ENCODE data around the gene H2AZ1.
"Not testable (repeated sequence)": the region's sequence is repeated elsewhere in the genome, so short reads cannot be mapped to it uniquely, and the experiment has no call there.

Gene H2AZ1

DNA sequence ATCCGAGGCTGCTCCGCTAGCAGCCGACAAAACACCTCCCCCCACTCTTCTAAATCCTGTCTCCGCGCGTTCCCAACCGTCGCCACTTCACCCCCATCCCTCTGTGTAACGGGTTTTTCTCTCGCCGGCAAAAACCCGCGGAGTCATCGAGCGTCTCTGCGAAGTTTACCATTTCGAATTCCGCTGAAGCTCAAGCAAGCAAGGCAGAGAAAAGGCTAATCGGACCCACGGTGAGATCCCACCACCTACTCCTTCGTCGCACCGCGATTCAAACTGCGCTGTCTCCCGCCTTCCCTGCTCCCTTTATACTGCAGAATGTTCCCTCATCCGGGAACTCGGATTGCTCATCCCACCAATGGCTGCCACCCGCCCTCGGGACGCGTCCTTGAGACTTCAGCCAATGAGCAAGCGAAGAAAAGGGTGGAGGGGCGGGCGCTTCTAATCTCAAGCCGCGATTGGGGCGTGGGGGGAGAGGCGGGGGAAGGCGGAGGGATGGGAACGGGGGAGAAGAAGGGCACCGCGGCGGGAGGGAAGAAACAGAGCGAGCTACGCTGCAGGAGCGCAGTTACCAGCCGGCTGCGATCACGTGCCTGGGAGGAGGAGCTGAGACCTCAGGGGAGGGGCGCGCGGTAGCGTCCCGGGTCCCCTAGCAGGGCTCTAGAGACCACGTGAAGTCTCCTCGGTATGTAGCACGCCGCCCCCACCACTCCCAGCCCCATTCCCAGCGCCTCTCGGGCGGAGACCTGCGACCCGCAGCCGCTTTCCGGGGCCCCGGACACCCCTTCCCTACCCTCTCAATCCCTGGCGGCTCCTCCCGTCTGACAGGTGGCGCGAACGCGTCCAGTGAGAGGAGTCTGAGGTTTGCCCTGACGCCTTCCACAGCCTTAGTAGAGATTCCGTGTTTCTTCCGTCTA, at the start of gene H2AZ1:
Gene H2AZ1 (minus strand): TSS at position 277 of the 914 bp plus-strand sequence. CDS start 105 bp downstream, at position 172.
- DNase-seq (ENCODE audit: low spot score): peak; percentile 100

DNA sequence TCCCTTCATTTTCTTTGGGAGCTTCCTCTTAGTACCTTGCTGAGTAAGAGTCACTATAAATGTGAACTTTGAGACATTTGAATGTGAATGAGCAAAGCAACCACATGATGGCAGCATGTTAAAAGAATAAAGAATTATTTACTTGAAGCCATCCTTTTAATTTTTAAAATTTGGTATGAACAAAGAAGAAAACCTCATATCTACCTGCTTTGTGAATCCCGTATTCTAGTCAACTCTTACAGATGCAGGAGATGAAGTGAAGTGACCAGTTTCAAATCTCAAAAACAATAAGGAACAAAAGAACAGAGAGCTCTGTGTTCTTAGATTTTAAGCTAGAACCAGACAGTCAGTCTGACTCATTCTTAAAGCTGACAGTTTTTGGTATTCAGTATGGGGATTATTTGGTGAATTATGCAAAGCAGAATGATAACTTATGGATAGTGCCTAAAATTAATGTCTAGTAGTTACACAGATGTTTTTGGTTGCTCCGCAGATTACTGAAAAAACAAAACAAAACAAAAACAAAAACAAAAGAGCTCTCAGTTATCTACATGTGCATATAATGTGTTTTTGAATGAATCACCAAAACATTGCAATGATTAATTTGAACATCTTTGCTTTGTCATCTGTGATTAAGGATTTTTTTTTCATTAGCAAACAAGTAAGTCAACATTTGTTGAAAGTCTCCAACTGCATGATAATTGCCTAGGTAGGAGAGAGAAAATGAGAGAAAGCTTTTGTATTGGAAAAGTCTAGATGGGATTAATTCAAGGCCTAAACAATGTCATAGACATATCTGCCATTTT, 48.2 kb upstream of the H2AZ1 start:
- DNase-seq (ENCODE audit: low spot score): peak; percentile 92

DNA sequence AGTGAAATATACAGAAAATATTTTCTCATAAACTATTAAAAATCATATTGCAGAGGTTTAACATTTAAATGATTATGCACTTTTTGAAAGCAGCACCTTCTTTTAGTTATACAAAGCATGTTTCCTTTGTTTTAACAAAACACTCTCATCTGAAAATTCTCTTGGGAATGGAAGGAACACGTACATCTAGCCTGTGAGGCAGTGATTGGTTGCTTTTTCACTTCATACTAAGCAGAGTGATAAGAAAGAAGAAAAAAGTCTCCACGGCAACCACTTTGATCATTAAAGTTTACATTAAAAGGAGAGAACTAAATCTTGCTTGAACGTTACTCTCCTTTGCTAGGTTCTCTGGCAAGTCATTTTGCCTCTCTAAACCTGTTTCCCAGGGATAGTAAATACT, 41.7 kb upstream of the H2AZ1 start:
- DNase-seq (ENCODE audit: low spot score): no peak

DNA sequence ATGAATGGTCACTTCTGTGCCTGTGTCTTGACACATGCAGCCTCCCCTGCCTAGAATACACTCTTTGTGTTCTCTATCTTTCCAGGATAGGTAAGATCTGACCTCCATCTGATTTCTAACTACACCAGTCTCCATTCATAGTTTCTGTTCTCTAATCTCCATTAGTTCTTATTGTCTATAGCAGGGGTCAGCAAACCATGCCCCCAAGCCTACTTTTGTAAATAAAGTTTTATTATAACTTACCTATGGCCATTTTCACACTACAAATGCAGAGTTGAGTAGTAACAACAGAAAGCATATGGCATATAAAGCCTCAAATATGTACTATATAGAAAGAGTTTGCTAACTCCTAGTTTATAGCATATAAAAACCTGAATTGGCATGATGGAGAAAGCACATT, 37.6 kb upstream of the H2AZ1 start:
- peak; percentile 46 for DNase-seq (ENCODE audit: low spot score)

DNA sequence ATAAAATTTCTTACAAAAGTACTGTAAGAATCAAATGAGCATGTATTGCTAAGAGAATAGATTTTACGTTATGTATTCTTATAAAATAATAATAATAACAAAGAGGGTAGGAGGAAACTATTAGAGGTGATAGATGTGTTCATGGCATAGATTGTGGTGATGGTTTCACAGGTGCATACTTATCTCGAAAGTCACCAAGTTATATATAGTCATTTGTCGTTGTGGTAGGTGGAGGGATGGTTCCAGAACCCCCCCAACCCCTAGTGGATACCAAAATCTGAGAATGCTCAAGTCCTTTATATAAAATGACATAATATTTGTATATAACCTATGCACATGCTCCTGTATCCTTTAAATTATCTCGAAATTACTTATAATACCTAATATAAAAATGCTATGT, 36.7 kb upstream of the H2AZ1 start:
- no peak for DNase-seq (ENCODE audit: low spot score)

DNA sequence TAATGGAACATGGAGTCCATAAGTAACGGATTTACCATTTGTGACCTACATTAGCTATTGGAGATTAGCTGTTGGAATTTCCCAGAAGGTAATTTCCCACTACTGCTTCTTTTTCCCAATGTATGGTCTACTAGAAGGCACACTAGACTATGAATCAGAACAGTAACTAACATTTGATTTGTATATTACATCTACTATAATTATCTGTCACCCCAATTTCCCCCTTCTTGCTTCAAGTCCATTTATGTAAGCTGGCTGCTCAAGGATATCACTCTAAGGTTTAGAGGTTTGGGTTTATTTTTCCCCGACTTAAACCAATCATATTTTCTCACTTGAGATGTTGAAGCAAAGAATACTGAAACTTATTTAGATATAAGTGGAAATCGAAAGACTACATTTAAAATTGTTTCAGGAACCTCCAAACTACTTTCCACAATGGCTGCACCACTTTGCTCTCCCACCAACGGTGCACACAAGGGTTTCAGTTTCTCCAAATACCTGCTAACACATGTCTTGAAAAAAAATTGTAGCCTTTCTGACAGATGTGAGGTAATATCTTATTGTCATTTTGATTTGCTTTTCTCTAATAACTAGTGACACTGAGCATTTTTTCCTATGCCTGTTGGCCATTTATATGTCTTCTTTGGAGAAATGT, 33.3 kb upstream of the H2AZ1 start:
- DNase-seq (ENCODE audit: low spot score): no peak

DNA sequence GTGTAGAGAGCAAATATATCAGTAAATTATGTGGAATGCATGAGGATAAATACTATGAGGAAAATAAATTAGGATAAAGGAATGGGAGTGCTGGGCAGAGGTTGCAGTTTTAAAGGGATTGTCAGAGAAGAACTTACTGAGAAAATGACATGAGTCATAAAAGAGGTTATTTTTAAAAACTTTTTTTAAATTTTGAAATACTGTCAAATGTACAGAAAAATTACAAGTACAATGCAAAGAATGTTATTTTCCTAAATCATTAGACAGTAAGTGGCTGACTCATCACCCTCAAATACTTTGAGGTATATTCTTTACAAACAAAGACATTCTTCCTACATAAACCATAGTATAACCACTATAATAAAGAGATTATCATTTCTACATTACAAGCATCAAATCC, 29.8 kb upstream of the H2AZ1 start:
- DNase-seq (ENCODE audit: low spot score): no peak

DNA sequence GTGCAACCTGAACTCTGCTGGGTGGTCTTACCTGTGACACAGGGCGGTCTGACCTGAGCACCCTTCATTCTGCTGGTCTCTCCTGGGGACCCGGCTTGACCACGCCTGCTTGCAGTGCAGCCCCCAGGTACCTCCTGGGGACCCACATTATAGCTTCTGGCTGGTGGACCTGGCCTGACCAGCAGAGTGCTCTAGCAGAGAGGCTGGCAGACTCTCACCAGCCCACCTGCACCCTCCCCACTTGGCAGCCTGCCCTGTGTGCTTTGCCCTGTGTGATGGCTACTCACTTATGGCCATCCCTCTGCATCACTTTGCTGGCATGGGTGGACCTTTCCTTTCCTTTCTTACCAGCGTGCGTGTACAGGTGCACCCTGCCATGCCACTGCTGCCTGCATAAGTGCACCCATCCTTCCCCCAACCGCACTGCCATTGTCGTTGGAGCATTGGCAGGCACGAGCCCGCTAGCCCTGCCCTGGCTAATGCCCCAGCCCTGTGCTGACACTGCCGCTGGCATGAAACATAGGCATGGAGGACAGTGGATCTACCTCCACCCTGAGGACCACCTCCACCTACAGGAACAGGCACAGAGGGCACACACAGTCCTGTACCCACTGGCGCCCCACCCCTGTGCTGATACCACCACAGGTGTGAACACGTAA, 21.5 kb upstream of the H2AZ1 start:
- no peak for DNase-seq (ENCODE audit: low spot score)

DNA sequence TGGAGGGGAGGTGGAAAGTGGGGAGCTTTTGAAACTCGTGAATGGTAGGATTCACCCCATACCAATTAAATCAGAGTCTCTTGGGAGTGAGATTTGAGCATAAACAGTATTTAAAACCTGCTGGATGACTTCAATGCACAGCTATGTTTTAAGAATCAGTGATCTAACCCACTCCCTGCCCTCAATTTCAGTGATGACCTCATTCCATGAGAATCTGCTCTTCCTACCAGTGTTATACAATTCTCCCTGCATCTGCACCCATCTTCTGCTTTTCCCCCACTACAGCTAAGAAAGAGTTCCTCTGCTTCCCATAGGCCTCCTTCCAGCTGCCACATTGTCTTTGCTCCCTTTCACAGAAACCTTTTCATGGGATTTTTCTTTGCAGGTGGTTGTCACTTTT, 18.3 kb upstream of the H2AZ1 start:
- DNase-seq (ENCODE audit: low spot score): no peak

DNA sequence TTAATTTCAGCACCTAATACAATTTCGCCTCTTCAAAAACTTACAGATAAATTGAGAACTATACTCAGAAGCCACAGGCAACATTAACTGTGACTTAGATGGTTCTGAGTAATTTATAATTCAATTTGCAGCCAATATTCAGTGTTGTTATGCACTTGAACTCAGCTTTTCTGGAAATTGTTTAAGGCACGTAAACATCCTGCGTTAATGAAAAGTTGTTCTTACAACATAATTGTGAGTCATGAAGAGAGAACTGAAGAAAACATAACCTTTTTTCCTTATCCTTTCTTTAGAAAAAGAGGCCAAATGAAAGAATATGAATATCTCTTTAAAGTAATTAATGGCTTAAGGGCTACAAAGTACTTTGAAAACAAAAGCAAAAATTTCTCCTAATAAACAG, 16.6 kb upstream of the H2AZ1 start:
- DNase-seq (ENCODE audit: low spot score): no peak

DNA sequence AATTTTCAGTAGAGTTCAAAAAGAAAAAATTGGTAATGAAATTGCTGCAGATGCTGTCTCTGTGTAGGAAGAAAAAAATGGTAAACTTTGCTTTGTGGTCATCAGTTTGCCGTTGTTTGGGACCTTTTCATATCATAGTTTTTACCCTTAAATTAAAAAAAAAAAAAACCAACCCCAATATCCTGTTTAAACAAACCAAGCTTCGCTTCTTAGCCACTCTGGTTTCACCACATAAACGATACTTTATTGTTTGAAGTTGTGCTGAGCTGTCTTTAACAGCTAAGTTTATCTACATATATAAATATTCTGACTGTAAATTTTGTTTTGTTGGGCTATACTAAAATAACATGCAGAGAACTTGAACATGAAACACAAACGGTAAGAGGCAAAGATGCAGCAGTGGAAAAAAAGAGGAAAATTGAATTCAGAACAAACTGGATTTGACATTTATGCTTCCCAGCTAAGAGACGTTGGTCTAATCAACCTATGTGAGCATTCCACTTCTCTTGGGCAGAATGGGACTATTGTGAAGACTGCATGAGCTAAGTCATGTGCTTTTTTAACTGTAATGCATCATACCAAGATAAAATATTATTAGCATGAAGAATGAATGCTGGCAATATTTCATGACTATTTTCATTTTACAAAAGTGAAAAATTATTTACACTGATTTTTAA, 15.7 kb upstream of the H2AZ1 start:
- peak; percentile 91 for DNase-seq (ENCODE audit: low spot score)

DNA sequence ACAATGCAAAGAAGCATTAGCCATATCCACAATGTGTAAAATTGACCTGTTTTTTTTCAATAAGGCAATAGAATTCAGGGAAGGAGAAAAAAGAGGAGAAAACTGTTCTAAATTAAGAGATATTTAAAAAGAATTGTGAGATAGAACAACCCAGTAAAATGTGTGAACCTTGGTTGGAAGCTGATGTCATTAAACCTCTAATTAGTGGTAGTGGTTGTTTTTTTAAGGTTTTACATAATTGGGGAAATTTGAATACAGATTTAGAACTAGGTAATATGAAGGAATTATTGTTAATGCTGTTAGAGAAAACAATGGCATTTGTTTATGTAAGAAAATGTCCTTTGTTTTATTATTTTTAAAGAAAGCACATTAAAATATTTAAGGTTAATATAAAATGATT, 15.1 kb upstream of the H2AZ1 start:
- no peak for DNase-seq (ENCODE audit: low spot score)

DNA sequence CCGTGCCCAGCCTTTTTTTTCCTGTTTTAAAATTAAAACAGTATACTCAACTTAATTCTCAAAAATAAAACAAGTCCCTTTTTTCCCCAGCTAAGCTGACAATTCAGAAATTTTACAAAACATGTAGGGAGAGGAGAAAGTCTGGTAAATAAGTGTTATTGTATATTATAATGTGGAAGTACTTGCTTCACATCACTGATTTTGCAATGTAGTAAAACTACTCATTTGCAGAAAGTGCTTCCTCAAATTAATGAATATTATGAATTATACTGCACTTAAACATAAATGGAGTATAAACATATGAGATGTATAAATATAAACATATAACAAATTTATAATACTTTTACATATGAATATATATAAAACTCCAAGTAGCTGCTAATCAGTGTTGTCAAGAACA, 11.6 kb upstream of the H2AZ1 start:
- DNase-seq (ENCODE audit: low spot score): no peak

DNA sequence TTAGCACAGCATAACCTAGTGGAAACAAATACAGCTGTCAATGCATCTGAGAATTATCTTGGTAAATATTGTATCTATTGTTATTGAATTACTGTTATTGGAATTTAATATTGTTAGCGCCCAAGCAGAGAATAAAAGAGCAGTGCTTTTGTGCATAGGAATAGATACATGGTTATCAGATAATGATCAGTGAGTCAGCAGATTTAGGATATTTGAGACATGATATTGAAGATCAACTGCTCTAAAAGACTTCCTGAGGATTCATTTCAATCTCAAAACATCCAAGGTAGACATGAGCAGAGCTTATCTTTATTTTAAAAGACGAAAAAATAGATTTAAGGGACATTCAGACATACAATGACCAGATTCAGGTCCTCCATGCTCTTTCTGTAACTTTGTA, 10.6 kb upstream of the H2AZ1 start:
- DNase-seq (ENCODE audit: low spot score): no peak

DNA sequence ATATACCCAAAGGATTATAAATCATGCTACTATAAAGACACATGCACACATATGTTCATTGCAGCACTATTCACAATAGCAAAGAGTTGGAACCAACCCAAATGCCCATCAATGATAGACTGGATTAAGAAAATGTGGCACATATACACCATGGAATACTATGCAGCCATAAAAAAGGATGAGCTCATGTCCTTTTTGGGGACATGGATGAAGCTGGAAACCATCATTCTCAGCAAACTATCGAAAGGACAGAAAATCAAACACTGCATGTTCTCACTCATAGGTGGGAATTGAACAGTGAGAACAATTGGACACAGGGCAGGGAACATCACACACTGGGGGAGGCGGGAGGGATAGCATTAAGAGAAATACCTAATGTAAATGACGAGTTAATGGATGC, 8.1 kb upstream of the H2AZ1 start:
- not testable (repeated sequence) for DNase-seq (ENCODE audit: low spot score)

DNA sequence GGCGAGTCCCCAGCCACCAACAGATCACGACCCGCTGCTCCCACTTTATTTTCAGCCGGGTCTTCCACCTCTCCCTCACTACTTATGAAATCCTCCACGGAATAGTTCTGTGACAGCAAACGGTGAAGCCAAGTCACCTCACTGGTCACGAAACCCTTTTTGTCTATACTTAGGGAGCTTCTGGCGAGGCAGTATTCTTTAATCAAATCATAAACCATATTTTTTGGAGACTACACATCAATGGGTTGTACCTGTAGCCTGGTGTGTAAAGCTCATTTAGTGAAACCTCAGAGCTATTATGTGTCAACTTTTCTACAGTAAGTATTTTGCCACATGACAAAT, 809 bp upstream of the H2AZ1 start:
- no peak for DNase-seq (ENCODE audit: low spot score)

DNA sequence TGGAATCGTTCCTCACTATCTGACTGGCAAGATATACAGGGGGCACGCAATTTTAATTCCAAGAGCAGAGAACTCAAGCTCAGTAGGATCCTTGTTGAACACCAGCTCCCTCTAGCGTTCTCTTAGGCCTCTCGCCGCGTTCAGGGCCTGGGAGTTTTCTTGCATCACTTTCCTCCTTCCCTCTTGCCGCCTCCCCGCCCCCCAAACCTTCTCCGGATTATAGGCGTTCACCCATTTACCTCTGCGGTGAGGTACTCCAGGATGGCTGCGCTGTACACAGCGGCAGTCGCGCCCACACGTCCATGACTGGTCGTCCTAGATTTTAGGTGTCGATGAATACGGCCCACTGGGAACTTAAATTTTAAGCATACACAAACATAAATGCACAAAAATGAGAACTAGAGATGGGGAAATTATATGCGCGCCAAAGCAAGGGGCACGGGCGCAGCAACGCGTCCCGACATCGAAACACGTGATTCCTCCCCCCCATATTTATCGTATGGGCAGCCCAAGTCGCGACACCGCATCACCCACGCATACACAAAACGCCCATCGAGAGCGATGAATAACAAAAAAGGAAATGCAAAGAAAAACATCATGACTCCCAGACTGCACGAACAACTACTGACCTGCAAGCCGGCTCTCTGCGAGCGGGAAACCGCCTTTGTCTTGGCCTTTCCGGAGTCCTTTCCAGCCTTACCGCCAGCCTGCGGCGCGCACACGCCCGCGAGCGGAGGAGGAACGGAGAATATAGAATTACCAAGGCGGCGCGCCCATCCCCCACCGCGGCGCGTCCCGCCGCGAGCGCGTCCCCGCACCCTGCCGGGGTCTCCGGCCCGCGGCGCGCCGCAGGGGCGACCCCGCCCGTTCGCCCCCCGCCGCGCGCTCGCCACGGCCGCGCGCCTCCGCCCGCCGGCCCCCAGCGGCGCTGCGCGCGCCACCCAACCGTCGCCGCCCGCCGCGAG, 759 bp downstream of the H2AZ1 start:
- DNase-seq (ENCODE audit: low spot score): peak; percentile 90

DNA sequence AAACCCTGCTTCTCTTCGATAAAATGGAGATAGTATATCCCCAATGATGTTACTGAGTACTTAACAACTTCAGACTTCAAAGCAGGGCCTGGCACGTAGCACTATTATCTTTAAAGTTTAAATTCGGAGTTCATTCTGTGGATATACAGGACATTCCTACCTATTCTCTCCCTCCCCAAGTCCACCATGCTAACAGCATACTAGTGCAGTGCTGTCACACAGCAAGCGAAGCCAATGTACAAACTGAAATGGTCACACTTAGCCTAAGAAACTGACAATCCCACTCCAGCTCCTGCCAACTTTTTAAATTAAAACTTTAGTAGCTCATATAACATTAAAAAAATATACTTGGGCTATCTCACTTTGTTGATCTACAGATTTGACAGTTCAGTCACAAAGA, 2.5 kb downstream of the H2AZ1 start:
- no peak for DNase-seq (ENCODE audit: low spot score)

DNA sequence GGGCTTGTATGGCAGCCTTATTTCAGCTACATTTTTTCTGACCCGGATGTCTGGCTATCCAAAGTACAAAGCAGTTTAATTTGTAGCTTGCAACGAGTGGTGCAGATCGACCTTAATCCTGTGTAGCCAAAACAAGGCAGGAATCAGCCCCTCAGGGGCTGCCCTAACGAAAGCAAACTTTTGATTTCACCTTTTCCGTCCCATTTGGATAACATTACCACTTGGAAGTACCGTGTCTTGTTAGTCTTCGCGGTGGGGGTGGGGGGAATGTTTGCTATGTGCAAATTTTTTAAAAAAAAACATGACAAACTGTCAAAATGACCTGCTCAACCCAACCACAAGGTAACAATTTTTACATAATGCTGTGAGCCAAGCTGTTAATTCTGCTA, 2.9 kb downstream of the H2AZ1 start:
- no peak for DNase-seq (ENCODE audit: low spot score)

DNA sequence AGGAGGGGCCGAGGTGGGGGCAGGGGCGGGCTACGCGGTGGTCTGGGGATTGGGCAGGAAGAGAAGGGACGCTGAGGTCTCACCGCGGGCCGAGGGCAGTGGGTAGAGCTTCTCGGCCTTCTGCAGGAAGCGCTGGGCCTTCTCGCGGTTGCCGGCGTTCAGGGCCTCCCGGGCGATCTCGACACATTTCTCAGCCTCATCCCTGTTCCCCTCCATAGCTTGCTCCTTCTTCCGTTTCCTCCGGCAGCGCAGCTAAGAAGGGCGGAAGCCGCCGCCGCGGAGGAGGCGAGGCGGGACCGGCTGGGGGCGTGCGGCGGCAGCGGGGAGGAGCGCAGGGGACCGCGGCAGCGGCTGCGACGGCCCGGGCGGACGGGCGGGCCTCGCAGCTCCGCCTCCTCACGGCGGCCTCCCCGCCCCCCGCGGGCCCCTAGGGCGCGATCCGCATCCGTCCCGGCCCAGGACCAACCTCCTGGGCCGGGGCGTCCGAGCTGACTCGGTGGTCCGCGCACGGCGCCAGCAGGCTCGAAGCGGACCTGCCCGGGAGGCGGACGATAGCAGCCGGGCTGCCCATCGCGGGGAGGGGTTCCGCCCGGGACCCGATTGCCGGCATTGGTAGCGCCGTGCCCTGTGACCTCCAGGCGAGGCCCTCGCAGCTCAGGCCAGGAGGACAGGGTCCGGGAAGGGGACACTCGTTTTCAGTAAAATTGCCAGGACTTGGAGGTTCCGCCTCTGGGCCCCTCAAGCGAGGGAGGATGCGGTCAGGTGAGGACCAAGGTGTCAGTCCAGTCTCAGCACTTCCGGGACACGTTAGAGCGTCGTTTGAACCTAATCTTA, 3.5 kb downstream of the H2AZ1 start, which contains the start of gene DNAJB14:
Gene DNAJB14 (minus strand): TSS at position 263 of the 834 bp plus-strand sequence. CDS start 47 bp downstream, at position 216.
- no peak for DNase-seq (ENCODE audit: low spot score)

All from COLO829 (cell line).